AG10803 (cell line): ENCODE results near the gene CYP3A5.
"Not testable (repeated sequence)": the region's sequence is repeated elsewhere in the genome, so short reads cannot be mapped to it uniquely, and the experiment has no call there.

Experiments
- DNase-seq: peaks from one replicate; pipeline ENCODE4 v3.0.0; 2010; ENCODE audit warnings: low read depth
- H3K4me3 ChIP-seq: 2 replicates; pipeline ENCODE4 v1.5.1; 2011; ENCODE audit warnings: mild to moderate bottlenecking, low read length, control low read depth
- CTCF ChIP-seq: conservative IDR thresholded peaks from 2 replicates; pipeline ENCODE4 v1.5.1; 2011; ENCODE audit warnings: mild to moderate bottlenecking, low read length, control low read depth, inconsistent platforms

CYP3A5 gene

GRCh38 chr7:99665312-99666012 lies 14.3 kb downstream of the CYP3A5 start:
- DNase-seq = no peak
- TF ChIP-seq CTCF = no peak

GRCh38 chr7:99657879-99658278 lies 21.9 kb downstream of the CYP3A5 start:
- not testable (repeated sequence) for DNase-seq

More at GRCh38 chr7:99665312-99666012, 14.3 kb downstream of the CYP3A5 start:
- no peak overlapping the region for H3K4me3 ChIP-seq

GRCh38 chr7:99654626-99655025 lies 25.2 kb downstream of the CYP3A5 start:
- not testable (repeated sequence) for DNase-seq

More at GRCh38 chr7:99657879-99658278, 21.9 kb downstream of the CYP3A5 start:
- not testable (repeated sequence) for H3K4me3 ChIP-seq

GRCh38 chr7:99653754-99654153 lies 26.0 kb downstream of the CYP3A5 start:
- no peak for DNase-seq
- H3K4me3 ChIP-seq = no peak overlapping the region
- no peak for TF ChIP-seq CTCF

More at GRCh38 chr7:99654626-99655025, 25.2 kb downstream of the CYP3A5 start:
- H3K4me3 ChIP-seq = not testable (repeated sequence)

GRCh38 chr7:99653269-99653668 lies 26.5 kb downstream of the CYP3A5 start:
- H3K4me3 ChIP-seq, DNase-seq: not testable (repeated sequence)

- TF ChIP-seq CTCF = no peak
- H3K4me3 ChIP-seq = no peak overlapping the region
- no peak for DNase-seq
Measured at GRCh38 chr7:99652671-99653070, 27.1 kb downstream of the CYP3A5 start.

GRCh38 chr7:99651290-99651689 lies 28.5 kb downstream of the CYP3A5 start:
- no peak for DNase-seq
- TF ChIP-seq CTCF = no peak

GRCh38 chr7:99648843-99649242 lies 31.0 kb downstream of the CYP3A5 start:
- DNase-seq = no peak
- no peak for TF ChIP-seq CTCF
- H3K4me3 ChIP-seq = no peak overlapping the region

More at GRCh38 chr7:99651290-99651689, 28.5 kb downstream of the CYP3A5 start:
- H3K4me3 ChIP-seq = no peak overlapping the region

- TF ChIP-seq CTCF = no peak
- H3K4me3 ChIP-seq = no peak overlapping the region
- DNase-seq = no peak
Measured at GRCh38 chr7:99645590-99645989, 34.2 kb downstream of the CYP3A5 start.
